Upper lobe of right lung (tissue), 1 donor: ENCODE data around the gene SYNPO2. TPM values are rescaled to one million over a fixed set of nuclear protein-coding genes. Genes with fewer than 3 reads are reported as not detected.

ENCODE experiments used
- ATAC-seq: fragments of 200-7000 bp; cut with Tn5 transposase; one replicate; pipeline ENCODE4 v1.9.1; 2020; ENCODE audit warnings: mild to moderate bottlenecking, moderate library complexity
- DNase-seq: peaks from one replicate; pipeline ENCODE4 v3.0.0-alpha.2; 2020
- H3K27ac ChIP-seq: fragments of 200-600 bp; one replicate; pipeline ENCODE4 v1.8.0; 2022
- H3K27me3 ChIP-seq: fragments of 200-600 bp; one replicate; pipeline ENCODE4 v1.8.0; 2022; ENCODE audit warnings: mild to moderate bottlenecking
- H3K36me3 ChIP-seq: fragments of 200-600 bp; one replicate; pipeline ENCODE4 v1.8.0; 2022
- H3K4me1 ChIP-seq: fragments of 200-600 bp; one replicate; pipeline ENCODE4 v1.8.0; 2022
- H3K4me3 ChIP-seq: fragments of 200-600 bp; one replicate; pipeline ENCODE4 v1.8.0; 2022; ENCODE audit warnings: mild to moderate bottlenecking
- H3K9me3 ChIP-seq: fragments of 200-600 bp; one replicate; pipeline ENCODE4 v1.8.0; 2022
- intact Hi-C: fragments of 100-400 bp; cut with DNase I; formaldehyde crosslinking; loops from one replicate; pipeline ENCODE4 v1.11.0; 2022
- total RNA-seq: library from RNA; stranded (reverse); fragmentation: NEBNext Ultra II Directional; extraction: Animal tissue kit (Norgen Biotek cat#: 25700); gene quantifications from one replicate; pipeline ENCODE4 v1.2.1, GENCODE V29; 2021
- TF ChIP-seq, protein P1 (sequence below): fragments of 200-600 bp; IDR thresholded peaks from one replicate; pipeline ENCODE4 v1.8.0; 2022; ENCODE audit warnings: antibody characterized with exemption
- donor health status: DM: no; HTN: yes; CAD: no; lungs with severe emphysema.

SYNPO2 gene
- total RNA-seq, 1 donor from 2014 or later = 38.9 TPM

DNA sequence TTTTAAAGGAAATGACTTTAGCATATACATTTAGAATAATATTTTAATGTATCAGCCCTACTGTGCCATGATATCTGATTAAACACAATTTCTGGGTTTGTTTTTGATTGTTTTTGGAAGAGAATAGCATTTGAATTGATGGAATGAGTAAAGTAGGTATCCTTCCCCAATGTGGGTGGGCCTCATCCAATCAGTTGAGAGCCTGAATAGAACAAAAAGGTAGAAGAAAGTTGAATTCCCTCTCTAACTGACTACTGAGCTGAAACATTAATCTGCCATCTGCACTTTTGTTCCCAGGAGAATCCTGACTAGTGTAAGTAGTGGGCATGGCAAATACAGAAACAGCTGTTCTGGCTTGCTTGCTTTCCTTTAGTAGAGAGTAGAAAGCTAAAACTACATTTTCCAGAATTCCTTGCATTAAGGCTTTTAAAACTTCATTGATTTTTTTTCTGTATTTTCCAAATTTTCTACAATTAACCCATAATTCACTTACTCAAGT lies 43.1 kb upstream of the SYNPO2 start:
- DNase-seq = no peak
- no peaks in the 10 kb centered on the region for H3K9me3 ChIP-seq
- no peak for ATAC-seq
- intact Hi-C loops = no loop called here
- H3K4me3 ChIP-seq = no peak overlapping the region
- no peaks in the 10 kb centered on the region for H3K36me3 ChIP-seq
- no peak overlapping the region for H3K27ac ChIP-seq
- TF ChIP-seq, protein P1, sequence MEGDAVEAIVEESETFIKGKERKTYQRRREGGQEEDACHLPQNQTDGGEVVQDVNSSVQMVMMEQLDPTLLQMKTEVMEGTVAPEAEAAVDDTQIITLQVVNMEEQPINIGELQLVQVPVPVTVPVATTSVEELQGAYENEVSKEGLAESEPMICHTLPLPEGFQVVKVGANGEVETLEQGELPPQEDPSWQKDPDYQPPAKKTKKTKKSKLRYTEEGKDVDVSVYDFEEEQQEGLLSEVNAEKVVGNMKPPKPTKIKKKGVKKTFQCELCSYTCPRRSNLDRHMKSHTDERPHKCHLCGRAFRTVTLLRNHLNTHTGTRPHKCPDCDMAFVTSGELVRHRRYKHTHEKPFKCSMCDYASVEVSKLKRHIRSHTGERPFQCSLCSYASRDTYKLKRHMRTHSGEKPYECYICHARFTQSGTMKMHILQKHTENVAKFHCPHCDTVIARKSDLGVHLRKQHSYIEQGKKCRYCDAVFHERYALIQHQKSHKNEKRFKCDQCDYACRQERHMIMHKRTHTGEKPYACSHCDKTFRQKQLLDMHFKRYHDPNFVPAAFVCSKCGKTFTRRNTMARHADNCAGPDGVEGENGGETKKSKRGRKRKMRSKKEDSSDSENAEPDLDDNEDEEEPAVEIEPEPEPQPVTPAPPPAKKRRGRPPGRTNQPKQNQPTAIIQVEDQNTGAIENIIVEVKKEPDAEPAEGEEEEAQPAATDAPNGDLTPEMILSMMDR = no peak
- H3K27me3 ChIP-seq = no peaks in the 10 kb centered on the region
- H3K4me1 ChIP-seq = no peaks in the 10 kb centered on the region

DNA sequence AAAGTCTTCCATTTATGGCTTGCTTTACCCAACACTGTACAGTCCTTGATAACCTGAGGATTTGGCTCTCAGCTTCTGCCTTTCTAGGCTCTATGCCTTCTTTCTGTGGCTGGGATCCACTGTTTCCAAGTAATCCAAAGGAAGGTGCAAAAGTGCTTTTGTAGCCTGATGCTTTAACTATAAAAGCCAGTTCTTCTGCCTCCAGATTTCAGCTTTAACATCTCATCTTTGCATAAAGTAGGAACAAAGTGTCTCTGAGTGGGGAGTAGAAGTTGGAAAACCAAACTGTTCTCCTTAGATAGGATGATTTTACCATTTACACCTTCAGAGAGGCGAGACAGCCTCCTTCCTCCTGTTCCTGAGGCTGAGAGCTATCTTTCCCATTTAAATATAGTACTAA lies 41.7 kb upstream of the SYNPO2 start:
- intact Hi-C loops = no loop called here
- DNase-seq = no peak
- ATAC-seq = no peak

DNA sequence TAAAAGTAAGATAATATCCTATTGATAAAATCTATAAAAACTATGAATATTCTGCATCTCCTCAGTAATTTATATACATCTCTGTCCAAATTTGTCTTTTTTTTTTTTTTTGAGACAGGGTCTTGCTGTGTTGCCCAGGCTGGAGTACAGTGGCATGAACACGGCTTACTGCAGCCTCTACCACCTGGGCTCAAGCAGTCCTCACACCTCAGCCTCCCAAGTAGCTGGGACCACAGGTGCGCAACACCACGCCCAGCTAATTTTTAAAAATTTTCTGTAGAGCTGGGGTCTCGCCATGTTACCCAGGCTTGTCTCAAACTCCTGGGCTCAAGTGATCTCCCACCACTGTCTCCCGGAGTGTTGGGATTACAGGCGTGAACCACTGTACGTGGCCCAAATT lies 40.4 kb upstream of the SYNPO2 start:
- Histone ChIP-seq H3K4me3 (no peak overlapping the region), H3K4me1 (no peaks in the 10 kb centered on the region), H3K36me3 (no peaks in the 10 kb centered on the region), H3K9me3 (no peaks in the 10 kb centered on the region), H3K27ac (no peak overlapping the region), H3K27me3 (no peaks in the 10 kb centered on the region)
- intact Hi-C loops = no loop called here
- ATAC-seq (no peak), DNase-seq (no peak)
- TF ChIP-seq, protein P1 = no peak

More for the DNA sequence above, 41.7 kb upstream of the SYNPO2 start:
- no peak overlapping the region for H3K4me3 ChIP-seq
- H3K4me1 ChIP-seq = no peaks in the 10 kb centered on the region
- TF ChIP-seq, protein P1 = no peak
- no peak overlapping the region for H3K27ac ChIP-seq
- no peaks in the 10 kb centered on the region for H3K9me3 ChIP-seq
- H3K27me3 ChIP-seq = no peaks in the 10 kb centered on the region
- H3K36me3 ChIP-seq = no peaks in the 10 kb centered on the region

DNA sequence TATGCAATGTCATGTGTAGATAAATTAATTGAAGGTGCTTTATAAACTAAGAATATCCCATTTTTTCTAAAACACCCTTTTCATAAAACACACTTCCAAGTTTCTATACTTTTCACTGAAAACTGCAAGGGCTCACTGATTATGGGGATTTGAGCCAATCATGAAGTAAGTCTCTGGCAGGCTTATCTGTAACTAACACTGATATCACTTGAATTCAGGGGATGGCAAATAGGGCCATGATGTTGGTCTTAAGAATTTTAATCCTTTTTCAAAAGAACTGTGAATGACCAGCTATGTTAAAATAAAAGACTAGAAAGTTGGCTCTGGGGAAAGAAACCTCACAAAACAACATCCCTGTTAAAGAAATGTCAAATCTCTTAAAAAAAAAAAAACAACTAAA lies 39.8 kb upstream of the SYNPO2 start:
- intact Hi-C loops = no loop called here
- Histone ChIP-seq H3K27ac (no peak overlapping the region), H3K9me3 (no peaks in the 10 kb centered on the region), H3K27me3 (no peaks in the 10 kb centered on the region), H3K36me3 (no peaks in the 10 kb centered on the region), H3K4me3 (no peak overlapping the region), H3K4me1 (no peaks in the 10 kb centered on the region)
- no peak for ATAC-seq
- TF ChIP-seq, protein P1 = no peak
- DNase-seq = no peak

DNA sequence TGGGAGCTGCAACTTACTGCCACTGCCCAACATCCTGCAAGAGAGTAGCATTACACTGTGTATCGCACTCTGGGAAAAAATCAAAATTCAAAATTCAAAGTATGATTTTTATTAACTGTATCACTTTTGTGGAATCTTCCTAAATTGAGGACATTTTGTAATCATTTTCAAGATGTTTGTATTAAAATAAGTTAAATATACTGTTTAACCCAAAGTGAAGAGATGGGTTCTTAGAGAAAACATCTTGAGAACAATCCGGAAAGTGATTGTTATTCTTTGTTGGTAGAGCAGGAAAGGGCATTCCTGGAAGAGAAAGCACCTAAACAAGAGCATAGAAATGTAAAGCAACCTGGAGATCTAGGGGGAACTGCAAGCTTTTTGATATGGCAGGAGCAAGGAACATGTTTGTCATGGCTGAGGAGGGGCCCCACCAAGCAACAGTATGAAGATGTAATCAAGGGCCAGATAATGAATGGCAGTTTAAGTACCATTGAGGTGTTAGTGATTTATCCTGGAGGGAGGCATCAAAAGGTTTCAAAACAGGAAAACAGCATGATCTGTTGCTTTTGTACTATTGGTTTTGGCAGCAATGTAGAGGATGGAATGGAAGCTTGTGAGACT lies 38.7 kb upstream of the SYNPO2 start:
- no peak for DNase-seq
- TF ChIP-seq, protein P1 = no peak
- intact Hi-C loops = no loop called here
- no peaks in the 10 kb centered on the region for H3K9me3 ChIP-seq
- H3K36me3 ChIP-seq = no peaks in the 10 kb centered on the region
- no peaks in the 10 kb centered on the region for H3K4me1 ChIP-seq
- peak overlapping the region; percentile 45 for H3K4me3 ChIP-seq
- H3K27me3 ChIP-seq = no peaks in the 10 kb centered on the region
- ATAC-seq = no peak
- H3K27ac ChIP-seq = peak overlapping the region; percentile 2
